Cardiac fibroblast (primary cell): ENCODE data around the gene TPD52L1.

Source experiments
- DNase-seq, 2 donors: peaks; one replicate each; pipeline versions ENCODE4 v3.0.0 to v3.0.0-alpha.2; 2010; ENCODE audit warnings: low read depth in 2 of 2
- H3K4me3 ChIP-seq, 2 donors: replicated peaks in 1 of 2; 1 replicate in 1 of 2; 2 replicates in 1 of 2; pipeline ENCODE4 v1.5.1; 2011; ENCODE audit warnings: low read depth in 2 of 2, low read length in 2 of 2, mild to moderate bottlenecking in 2 of 2, moderate library complexity in 1 of 2
- TF ChIP-seq, protein P1 (sequence below): IDR thresholded peaks from one replicate; pipeline ENCODE4 v1.5.1; 2011; ENCODE audit warnings: low read depth, mild to moderate bottlenecking, low read length, inconsistent platforms

TPD52L1 gene

DNA sequence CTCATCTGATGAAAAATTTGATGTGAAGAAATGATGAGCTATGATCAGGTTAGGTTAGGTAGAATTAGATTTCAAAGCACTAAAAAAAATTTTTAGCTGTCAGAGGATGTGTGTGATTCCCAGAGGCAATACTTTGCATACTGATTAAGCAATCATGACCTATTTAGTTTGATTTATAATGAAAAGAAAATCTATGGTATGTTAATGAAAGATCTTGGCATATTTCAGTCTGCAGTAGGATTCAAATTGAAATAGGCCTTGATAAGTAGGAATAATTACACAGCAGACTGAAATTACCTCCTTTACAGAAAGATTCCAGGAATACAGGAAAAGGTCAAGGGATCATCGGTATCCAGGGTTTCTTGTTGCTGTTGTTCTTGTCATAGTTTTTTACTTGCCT, 78.9 kb downstream of the TPD52L1 start:
- H3K4me3 ChIP-seq, result no peak overlapping the region
- TF ChIP-seq, protein P1, sequence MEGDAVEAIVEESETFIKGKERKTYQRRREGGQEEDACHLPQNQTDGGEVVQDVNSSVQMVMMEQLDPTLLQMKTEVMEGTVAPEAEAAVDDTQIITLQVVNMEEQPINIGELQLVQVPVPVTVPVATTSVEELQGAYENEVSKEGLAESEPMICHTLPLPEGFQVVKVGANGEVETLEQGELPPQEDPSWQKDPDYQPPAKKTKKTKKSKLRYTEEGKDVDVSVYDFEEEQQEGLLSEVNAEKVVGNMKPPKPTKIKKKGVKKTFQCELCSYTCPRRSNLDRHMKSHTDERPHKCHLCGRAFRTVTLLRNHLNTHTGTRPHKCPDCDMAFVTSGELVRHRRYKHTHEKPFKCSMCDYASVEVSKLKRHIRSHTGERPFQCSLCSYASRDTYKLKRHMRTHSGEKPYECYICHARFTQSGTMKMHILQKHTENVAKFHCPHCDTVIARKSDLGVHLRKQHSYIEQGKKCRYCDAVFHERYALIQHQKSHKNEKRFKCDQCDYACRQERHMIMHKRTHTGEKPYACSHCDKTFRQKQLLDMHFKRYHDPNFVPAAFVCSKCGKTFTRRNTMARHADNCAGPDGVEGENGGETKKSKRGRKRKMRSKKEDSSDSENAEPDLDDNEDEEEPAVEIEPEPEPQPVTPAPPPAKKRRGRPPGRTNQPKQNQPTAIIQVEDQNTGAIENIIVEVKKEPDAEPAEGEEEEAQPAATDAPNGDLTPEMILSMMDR, result no peak
- DNase-seq, result peak; percentile 22 to 32

DNA sequence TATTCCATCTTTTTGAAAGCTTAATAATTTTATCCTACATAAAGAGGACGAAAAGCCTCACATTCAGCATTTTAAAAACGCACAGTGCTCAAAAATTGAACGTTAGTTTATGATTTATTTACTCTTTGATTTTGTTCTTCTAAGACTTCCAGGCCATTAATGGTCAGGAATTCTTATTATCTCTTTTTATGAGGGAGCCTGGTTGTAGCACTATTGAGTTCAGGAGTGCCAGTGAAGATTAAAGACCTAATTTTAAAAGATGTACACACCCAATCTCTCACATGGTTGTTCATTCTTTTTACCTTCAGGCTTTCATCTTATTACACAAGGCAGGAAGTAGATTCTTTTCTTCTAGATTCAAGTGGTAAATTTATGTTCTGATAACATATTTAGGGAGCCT, 79.6 kb downstream of the TPD52L1 start:
- H3K4me3 ChIP-seq, result no peak overlapping the region
- no peak for DNase-seq
- TF ChIP-seq, protein P1, result no peak

DNA sequence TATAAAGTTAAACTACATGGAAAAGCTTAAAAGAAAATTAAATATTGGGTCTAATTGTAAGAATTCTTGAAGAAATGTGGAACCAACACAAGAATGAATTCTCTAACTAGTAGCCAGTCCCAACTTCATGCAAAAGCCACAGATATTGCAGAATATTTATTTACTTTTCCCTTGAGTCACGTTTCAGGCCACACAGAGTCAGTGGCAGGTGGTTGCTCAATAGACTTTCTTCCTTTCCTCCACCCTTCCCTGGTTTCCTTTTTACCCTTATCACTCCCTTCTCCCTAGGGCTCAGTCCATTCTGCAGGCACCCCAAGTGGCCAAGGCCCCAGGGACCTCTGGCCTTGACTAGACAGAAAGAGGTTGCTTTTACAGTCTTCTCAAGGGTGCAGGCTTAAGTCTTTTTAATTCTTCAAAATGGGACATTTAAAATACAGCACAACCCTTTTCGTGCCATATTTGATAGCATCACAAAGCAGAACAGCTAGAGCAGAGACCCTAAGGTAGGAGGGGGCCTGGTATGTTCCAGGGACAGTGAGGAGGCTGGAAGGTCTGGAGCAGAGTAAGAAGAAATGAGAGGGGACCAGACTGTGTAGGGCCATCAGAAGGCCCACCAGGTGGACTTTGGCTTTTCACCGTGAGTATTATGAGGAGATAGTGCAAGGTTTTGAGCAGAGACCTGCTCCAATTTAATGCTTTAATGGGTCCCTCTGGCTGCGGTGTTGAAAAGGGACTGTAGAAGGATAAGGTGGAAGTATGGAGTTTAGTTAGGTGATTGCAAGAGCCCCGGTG, 83.2 kb downstream of the TPD52L1 start:
- TF ChIP-seq, protein P1, result no peak
- no peak overlapping the region for H3K4me3 ChIP-seq
- DNase-seq, result peak in 1 of 2 donors; percentile 52

DNA sequence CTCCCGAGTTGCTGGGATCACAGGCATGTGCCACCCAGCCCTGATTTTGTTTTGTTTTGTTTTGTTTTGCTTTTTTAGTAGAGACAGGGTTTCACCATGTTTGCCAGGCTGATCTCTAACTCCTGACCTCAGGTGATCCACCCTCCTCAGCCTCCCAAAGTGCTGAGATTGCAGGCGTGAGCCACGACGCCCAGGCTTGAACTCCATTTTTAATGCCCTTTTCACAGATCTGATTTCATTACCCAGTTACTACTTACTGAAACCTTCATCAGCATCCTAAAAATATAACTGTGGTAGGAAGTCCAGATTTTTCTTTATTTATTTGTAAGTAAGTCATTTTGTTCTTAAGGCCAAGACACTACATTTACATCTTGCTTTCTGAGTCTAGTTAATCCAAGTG, 84.2 kb downstream of the TPD52L1 start:
- TF ChIP-seq, protein P1, result no peak
- H3K4me3 ChIP-seq, result no peak overlapping the region
- no peak for DNase-seq

DNA sequence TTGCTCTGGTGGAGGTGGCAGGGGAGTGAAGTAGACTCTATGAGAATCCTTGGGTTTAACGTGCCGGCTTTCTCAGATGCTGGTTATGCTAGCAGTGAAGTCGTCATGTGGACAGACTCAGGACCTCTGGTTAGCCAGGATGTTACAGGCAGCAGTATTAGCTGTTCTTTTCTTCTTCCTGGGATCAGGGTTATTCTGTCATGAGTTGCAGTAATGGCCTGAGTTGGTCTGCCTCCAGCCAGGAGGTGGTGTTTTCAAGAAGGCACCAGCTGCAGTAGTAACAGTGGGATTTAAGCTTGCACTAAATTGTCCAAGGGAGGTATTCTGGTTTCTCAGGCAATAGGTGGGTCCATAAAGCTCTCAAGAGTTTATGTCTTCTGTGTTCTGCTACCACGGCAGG, 91.5 kb downstream of the TPD52L1 start:
- no peak overlapping the region for H3K4me3 ChIP-seq
- TF ChIP-seq, protein P1, result no peak
- DNase-seq, result no peak

DNA sequence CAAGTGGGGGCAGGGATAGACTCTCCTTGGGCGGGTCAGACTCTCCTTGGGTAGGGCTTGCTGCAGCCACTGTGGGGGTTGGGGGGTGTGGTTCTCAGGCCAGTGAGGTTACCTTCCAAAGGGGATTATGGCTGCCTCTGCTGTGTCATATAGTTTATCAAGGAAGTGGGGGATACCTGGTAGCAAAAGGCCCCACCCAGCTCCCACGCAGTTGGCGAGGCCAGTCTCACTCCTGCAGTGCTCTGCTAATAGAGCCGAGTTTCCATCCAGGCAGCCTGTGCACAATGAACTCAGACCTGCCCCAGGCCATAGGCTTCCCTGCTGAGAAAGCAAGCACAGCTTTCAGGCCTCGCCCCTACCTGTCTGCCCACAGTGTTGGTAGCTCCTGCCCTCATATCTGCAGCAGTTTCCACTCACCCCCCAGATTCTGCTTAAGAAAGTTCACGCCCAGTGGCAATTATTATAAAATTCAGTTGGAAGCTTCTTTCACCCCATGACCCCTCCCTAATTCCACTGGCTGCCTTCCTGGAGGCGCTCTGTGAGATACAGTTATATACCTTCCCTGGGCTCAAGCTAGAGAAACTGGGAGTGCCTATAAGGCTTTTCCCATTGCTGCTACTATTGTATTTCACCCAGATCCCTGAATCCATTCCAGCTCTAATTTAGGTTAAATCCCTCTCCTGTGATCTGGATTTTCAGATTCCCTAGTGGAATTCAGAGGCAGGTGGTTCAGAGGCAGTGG, 92.1 kb downstream of the TPD52L1 start:
- DNase-seq, result no peak
- TF ChIP-seq, protein P1, result no peak
- H3K4me3 ChIP-seq, result no peak overlapping the region
